ENCODE measurements around the gene GNA12. TPM values are rescaled to one million over a fixed set of nuclear protein-coding genes. Genes with fewer than 3 reads are reported as not detected.

The GNA12 gene
- total RNA-seq, 4 donors from 2014 or later = 23.3 to 30.5 (median 28.7) TPM

DNA sequence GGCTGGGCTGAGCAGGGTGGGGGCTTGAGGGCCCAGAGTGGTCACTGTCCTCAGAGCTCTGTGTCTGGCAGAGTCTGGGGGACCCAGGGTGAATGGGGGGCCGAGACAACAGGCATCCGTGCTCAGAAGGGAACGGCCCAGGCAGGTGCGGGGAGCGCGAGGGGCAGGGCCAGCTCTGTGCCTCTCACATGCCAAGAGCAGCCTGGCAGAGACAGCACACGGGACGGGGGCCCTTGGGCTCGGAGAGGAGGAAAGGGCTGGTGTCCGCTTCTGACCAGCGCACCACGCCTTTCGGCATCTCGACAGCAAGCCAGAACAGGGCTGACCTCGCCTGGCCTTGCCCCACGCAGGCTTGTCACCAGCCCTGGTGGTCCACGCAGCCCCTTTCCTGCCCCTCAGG, 142.7 kb downstream of the GNA12 start:
- TF ChIP-seq, protein P1, sequence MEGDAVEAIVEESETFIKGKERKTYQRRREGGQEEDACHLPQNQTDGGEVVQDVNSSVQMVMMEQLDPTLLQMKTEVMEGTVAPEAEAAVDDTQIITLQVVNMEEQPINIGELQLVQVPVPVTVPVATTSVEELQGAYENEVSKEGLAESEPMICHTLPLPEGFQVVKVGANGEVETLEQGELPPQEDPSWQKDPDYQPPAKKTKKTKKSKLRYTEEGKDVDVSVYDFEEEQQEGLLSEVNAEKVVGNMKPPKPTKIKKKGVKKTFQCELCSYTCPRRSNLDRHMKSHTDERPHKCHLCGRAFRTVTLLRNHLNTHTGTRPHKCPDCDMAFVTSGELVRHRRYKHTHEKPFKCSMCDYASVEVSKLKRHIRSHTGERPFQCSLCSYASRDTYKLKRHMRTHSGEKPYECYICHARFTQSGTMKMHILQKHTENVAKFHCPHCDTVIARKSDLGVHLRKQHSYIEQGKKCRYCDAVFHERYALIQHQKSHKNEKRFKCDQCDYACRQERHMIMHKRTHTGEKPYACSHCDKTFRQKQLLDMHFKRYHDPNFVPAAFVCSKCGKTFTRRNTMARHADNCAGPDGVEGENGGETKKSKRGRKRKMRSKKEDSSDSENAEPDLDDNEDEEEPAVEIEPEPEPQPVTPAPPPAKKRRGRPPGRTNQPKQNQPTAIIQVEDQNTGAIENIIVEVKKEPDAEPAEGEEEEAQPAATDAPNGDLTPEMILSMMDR (IDR thresholded peaks at IDR 0.05; ENCODE audit: low read depth) = no peak

DNA sequence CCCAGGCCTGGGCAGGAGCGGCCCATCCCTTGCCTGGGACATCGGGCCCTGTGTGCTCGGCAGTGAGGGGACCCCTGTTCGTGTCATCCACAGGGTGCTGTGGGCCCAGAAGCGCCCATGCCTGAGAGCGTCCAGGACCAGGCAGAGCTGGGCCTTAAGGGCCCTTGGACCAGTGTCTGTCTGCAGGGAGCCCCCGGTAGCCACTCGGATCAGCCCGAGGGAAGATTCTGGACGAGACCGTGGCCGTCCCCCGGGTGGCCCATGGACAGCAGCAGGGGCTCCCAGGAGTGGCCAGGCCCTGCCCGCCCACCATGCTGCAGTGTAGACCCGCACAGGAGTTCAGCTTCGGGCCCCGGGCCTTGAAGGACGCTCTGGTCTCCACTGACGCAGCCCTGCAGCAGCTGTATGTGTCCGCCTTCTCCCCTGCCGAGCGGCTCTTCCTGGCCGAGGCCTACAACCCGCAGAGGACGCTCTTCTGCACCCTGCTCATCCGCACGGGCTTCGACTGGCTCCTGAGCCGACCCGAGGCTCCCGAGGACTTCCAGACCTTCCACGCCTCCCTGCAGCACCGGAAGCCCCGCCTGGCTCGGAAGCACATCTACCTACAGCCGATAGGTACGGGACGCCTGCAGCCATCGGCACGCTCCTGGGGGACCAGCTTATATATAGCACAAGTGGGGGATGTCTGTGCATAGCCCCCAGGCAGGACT, 143.8 kb downstream of the GNA12 start:
- TF ChIP-seq, protein P1 (IDR thresholded peaks at IDR 0.05; ENCODE audit: low read depth) = no peak

DNA sequence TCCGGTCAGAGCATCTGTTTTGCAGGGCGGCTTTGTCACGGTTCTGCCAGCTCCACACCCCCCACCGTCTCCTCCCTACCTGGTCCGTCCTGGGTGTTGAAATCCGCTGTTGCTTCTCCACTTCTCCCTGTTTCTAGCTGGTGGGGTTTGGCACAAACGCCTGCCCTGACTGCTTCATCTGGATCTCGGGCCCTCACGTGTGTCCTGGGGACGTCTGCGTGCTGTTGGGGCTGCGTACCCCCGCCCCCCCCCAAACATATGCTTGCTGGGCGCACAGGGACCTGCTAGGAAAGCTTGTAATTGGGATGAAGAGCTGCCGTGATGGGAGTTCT, 144.9 kb downstream of the GNA12 start:
- TF ChIP-seq, protein P1 (IDR thresholded peaks at IDR 0.05; ENCODE audit: low read depth) = no peak

DNA sequence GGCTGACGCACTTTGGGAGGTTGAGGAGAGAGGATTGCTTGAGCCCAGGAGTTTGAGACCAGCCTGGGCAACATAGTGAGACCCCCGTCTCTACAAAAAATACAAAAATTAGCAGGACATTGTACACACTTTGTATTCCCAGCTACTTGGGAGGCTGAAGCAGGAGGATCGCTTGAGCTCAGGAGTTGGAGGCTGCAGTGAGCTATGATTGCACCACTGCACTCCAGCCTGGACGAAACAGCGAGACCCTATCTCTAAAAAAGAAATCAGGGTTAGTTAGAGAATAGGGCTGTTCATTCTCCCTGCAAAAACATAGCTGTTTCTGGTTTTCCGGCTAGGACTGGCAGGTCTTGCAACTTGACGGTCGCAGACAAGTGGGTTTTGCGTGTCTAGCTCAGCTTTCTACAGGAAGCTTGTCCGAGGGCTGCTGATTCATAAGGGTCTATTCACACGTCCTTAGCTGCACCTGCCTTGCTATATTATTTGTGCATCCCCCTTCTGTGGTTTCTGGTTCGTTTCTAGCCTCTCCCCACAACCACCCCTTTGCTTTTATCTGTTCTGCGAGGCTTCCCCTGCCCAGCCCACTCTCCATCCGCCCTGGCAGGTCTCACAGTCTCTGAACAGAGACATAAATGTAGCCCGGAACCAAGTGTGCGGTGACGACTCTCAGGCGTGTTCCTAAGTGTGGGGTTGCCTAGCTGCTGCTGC, 145.4 kb downstream of the GNA12 start:
- TF ChIP-seq, protein P1 (IDR thresholded peaks at IDR 0.05; ENCODE audit: low read depth) = no peak

DNA sequence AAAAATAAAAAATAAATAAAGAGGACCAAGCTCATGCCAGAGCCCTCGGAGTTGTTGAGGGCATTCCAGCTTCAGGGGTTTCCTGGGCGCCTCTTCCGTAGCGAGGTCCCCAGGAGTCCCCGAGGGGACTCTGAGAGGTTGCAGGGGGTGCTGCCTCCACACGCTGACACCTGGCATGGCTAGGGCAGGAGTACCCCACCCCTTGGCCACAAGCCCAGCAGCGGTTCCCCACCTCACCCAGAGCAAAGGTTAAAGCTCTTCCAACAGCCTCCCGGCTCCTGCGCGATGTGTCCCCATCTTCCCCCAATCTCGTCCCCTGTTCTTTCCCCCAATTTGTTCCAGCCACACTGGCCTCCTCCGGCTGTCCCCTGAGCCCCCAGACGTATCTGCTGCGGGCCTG, 151.6 kb downstream of the GNA12 start:
- TF ChIP-seq, protein P1 (IDR thresholded peaks at IDR 0.05; ENCODE audit: low read depth) = no peak

DNA sequence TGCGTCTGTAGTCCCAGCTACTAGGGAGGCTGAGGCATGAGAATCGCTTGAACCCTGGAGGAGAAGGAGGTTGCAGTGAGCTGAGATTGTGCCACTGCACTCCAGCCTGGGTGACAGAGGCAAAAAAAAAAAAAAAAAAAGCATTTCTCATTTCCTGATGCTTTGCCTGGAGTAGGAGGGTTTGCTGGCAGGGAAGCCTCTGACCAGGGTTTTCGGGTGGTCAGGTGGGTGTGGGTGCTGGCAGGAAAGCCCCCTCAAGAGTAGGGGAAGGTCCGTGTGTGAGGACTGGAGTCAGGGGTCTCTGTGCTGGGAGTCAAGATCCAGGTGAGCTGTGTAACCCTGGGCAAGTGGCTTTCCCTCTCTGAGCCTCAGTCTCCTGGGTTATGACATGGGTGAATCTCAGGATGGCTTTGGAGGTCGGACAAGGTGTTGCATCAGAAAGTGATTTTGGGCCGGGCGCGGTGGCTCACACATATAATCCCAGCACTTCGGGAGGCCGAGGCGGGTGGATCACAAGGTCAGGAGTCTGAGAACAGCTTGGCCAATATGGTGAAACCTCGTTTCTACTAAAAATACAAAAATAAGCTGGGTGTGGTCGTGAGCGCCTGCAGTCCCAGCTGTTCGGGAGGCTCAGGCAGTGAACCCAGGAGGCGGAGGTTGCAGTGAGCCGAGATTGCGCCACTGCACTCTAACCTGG, 152.9 kb downstream of the GNA12 start:
- TF ChIP-seq, protein P1 (IDR thresholded peaks at IDR 0.05; ENCODE audit: low read depth) = no peak
